GM04503 (cell line): ENCODE data around the gene HSF2BP.
"Not testable (repeated sequence)": the region's sequence is repeated elsewhere in the genome, so short reads cannot be mapped to it uniquely, and the experiment has no call there.

Source experiments
- DNase-seq: peaks from one replicate; pipeline ENCODE4 v3.0.0-alpha.2; 2012; ENCODE audit warnings: low read depth

The HSF2BP gene

GRCh38 chr21:43687566-43688399 lies 28.5 kb upstream of the HSF2BP start:
- no peak for DNase-seq

- DNase-seq, result no peak
Observed at GRCh38 chr21:43686811-43687565, 27.7 kb upstream of the HSF2BP start.

- DNase-seq, result no peak
Observed at GRCh38 chr21:43684424-43684823, 25.1 kb upstream of the HSF2BP start.

DNA sequence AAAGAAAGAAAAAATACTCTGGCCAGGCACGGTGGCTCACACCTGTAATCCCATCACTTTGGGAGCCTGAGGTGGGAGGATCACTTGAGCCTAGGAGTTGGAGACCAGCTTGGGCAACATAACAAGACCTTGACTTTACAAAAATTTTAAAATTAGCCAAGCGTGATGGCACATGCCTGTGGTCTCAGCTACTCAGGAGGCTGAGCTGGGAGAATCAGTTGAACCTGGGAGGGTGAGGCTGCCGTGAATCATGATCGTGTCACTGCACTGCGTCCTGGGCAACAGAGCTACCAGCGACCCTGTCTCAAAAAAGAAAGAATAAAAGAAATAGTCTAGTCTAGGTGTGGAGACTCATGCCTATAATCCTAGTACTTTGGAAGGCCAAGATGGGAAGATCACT lies 22.4 kb upstream of the HSF2BP start:
- DNase-seq, result no peak

- not testable (repeated sequence) for DNase-seq
Observed at GRCh38 chr21:43680421-43680820, 21.1 kb upstream of the HSF2BP start.

- DNase-seq, result no peak
Observed at GRCh38 chr21:43679951-43680350, 20.7 kb upstream of the HSF2BP start.

DNA sequence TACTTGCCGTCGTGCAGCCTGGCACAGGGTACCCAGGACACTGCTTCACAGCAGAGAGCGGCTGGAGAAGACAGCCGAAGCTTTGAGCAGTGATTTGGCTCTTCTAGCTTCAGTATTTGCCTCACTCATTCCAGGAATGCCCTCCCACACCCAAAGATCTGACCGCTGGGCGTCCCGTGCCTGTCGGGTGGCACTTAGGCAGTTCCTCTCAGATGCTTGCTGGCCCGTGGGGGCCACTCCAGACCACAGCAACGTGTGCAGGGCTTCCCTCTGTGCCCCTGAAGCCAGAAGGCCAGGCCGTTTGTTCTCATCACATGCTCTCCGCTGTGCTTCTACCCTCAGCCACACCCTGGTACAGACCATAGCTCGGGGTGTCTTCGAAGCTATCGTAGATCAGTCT lies 17.1 kb upstream of the HSF2BP start:
- DNase-seq, result no peak

- DNase-seq, result no peak
Observed at GRCh38 chr21:43675871-43676270, 16.6 kb upstream of the HSF2BP start.

DNA sequence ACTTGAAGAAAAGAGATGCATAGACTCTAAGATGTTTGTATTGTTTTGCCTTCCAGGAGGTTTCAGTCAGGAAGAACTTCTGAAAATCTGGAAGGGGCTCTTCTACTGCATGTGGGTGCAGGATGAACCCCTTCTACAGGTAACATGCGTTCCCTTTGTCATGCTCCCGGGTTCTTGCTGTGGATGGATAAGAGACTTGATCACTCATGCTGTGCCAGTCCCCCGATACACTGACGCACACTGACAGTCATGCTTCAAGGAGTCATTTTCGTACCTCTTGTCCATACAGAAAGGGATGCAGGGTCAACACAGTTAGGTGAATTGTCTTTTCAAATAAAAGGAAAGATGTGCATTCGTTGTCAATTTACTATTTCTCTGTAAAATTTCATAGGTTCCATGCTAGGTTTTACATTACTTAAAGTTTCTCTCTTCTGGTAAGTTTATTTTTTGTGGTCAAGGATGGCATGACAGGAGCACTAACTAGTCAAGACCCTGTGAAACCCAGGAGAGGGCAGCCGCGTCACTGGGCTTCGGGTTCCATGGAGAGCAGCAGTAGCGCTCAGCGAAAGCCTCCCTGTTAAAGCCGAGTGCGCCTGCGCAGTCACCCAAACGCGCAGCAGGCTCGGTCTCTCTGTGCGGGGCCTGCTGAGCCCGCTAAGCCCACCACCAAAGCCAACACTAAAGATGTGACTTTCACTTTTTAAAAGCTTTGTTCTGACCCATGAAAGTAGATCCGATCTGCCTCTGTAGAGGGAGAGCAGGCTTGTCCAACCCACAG lies 10.7 kb upstream of the HSF2BP start:
- no peak for DNase-seq

- peak; percentile 20 for DNase-seq
Observed at GRCh38 chr21:43667191-43667904, 8.1 kb upstream of the HSF2BP start.

DNA sequence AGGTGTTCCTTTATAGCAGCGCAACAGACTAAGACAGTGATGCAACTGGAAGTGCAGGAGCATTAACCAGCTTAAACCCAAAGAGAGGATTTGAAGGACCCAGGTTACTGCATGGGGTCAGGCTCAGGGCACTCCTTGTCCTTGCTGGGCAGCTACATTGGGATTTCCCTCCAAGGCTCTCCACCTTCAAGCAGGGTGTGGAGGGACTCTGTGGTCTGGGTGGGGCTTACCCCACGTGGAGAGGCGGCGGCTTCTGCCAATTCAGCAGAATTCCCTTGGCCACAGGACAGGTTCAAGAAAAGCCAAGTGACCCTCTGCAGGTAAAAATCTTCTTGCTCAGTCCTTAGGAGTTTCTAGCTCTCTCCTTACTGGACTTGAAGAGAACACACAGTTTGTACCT lies 6.6 kb upstream of the HSF2BP start:
- no peak for DNase-seq

GRCh38 chr21:43664358-43664757 lies 5.1 kb upstream of the HSF2BP start:
- no peak for DNase-seq

GRCh38 chr21:43663033-43663432 lies 3.7 kb upstream of the HSF2BP start:
- no peak for DNase-seq

DNA sequence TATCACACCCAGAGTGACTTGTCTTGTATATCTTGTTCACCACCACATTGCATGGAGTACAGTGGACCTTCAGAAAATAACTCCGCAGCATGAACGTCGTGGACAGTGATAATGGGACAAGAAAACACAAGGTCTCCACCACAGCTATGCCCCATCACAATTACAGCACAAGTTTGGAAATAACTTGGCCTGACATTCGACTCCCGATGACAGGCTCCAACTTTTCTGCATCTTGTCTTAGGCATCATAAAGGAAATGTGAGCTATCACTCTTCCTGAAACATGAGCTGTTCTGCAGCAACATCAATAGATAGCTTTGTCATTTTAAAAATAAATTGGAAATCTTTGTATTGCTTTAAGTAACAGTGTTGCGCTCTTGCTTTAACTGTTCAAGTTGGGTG lies 3.0 kb upstream of the HSF2BP start:
- DNase-seq, result no peak

- DNase-seq, result no peak
Observed at GRCh38 chr21:43658769-43659135, 536 bp downstream of the HSF2BP start.

DNA sequence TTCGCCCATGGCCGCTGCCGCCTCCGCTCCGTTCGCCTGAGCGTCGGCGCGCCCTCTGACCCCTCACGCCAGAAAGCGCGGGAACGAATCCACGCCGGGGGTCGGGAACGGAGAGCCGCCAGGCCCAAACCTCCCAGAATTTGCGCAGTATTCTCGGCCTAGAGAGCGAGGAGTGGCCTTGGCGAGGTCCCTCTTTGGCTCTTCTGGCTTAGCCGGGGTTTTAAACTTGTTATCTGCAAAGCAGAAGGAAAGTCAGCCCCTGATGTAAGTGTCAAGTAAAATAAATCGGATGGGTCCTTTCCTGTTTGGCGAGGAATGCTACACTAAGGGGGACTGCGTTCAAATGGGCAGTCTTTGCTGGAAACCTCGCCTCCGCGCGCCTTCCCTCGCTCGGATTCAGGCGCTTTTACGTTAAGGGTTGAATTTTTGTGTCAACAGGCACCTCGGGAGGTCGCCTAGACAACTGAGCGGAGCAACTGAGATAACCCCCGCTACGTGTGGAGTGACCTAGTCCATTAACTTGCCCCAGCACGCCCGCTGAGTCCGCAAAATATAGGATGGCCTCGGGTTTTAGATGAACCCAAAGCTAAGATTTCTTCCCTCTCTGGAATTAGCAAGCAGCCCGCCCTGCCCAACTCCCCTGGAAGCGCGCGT lies 1.1 kb downstream of the HSF2BP start:
- DNase-seq, result no peak

GRCh38 chr21:43657355-43658087 lies 1.8 kb downstream of the HSF2BP start:
- no peak for DNase-seq

- DNase-seq, result peak; percentile 21
Observed at GRCh38 chr21:43654806-43655489, 4.3 kb downstream of the HSF2BP start.

DNA sequence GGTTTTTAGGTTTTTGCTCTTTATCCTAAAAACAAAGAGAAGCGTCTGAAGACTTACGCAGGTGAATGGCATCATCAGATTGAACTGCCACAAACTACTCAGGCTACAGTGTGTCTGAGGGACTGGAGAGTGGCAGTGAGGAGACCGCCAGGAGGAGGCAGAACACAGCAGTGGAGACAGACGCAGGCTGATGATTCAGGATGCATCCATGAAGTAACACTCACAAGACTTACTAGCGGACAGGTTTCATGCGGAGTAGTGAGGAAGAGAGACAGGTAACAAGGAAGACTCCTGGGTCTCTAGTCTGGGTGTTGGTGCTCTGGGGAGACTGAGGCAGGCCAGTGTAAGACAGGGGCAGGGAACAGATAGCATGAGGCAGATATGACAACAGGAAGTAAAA lies 5.7 kb downstream of the HSF2BP start:
- no peak for DNase-seq

DNA sequence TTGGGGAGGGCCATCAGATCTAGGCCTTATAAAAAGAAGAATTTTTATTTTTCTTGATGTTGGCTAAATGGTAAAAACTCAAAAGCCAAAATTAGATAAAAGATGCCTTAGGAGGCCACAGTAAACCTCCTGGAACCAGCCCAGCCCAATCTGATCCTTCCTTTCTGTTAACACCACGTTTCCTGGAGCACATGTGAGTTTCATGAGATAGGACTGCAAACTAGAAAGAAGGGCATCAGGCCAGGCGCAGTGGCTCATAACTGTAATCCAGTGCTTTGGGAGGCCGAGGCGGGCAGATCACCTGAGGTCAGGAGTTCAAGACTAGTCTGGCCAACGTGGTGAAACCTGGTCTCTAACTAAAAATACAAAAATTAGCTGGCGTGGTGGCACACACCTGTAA lies 6.7 kb downstream of the HSF2BP start:
- DNase-seq, result no peak
